Effector memory CD4-positive, alpha-beta T cell (primary cell): ENCODE measurements around the gene AGTPBP1.
A peak's percentile ranks its signal among the peaks of the same experiment; 100 is the strongest.
"Not testable (repeated sequence)": the region's sequence is repeated elsewhere in the genome, so short reads cannot be mapped to it uniquely, and the experiment has no call there.

Experiments used
- DNase-seq, 3 donors: peaks; one replicate each; pipeline ENCODE4 v3.0.0-alpha.2; 2020
- H3K27ac ChIP-seq: 2 replicates; pipeline ENCODE4 v1.7.0; 2013; ENCODE audit warnings: mild to moderate bottlenecking, low read length, moderate library complexity; ENCODE audit not compliant: insufficient read depth, poor library complexity, severe bottlenecking
- H3K27me3 ChIP-seq: replicated peaks from 2 replicates; pipeline ENCODE4 v1.7.0; 2013; ENCODE audit warnings: mild to moderate bottlenecking, low read length; ENCODE audit not compliant: insufficient read depth, control insufficient read depth, poor library complexity, severe bottlenecking
- H3K36me3 ChIP-seq: 2 replicates; pipeline ENCODE4 v1.7.0; 2013; ENCODE audit warnings: mild to moderate bottlenecking, low read length, moderate library complexity; ENCODE audit not compliant: control insufficient read depth, insufficient read depth
- H3K4me1 ChIP-seq: 2 replicates; pipeline ENCODE4 v1.7.0; 2013; ENCODE audit warnings: low read length, mild to moderate bottlenecking; ENCODE audit not compliant: control insufficient read depth, insufficient read depth, poor library complexity, severe bottlenecking
- H3K4me3 ChIP-seq: 2 replicates; pipeline ENCODE4 v1.7.0; 2013; ENCODE audit warnings: low read length, low read depth, mild to moderate bottlenecking; ENCODE audit not compliant: insufficient read depth, poor library complexity, severe bottlenecking
- H3K9me3 ChIP-seq: 2 replicates; pipeline ENCODE4 v1.7.0; 2013; ENCODE audit warnings: mild to moderate bottlenecking, low read length, moderate library complexity; ENCODE audit not compliant: control insufficient read depth

Gene AGTPBP1

DNA sequence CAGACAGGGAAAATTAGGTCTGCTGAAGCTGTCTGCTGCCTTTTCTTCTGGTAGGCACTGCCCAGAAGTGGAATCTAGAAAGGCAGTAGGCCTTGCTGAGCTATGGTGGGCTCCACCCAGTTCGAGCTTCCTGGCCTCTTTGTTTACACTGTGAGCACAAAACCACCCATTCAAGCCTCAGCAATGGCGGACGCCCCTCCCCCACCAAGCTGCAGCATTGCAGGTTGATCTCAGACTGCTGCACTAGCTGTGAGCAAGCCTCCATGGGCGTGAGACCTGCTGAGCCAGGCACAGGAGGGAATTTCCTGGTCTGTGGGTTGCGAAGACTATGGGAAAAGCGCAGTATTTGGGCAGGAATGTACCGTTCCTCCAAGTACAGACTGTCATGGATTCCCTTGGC, 18.5 kb downstream of the AGTPBP1 start:
- peak overlapping the region; percentile 32 for H3K27ac ChIP-seq

DNA sequence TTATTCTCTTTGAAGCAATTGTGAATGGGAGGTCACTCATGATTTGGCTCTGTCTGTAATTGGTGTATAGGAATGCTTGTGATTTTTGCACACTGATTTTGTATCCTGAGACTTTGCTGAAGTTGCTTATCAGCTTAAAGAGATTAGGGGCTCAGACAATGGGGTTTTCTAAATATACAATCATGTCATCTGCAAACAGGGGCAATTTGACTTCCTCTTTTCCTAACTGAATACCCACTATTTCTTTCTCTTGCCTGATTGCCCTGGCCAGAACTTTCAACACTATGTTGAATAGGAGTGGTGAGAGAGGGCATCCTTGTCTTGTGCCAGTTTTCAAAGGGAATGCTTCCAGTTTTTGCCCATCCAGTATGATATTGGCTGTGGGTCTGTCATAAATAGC, 22.3 kb downstream of the AGTPBP1 start:
- peaks cover 15% of the 10 kb centered on the region for H3K4me1 ChIP-seq
- H3K4me3 ChIP-seq, H3K9me3 ChIP-seq, H3K27me3 ChIP-seq, DNase-seq, H3K36me3 ChIP-seq, H3K27ac ChIP-seq: not testable (repeated sequence)

More for the DNA sequence above, 18.5 kb downstream of the AGTPBP1 start:
- Histone ChIP-seq H3K36me3 (no peaks in the 10 kb centered on the region), H3K4me3 (peak overlapping the region; percentile 12), H3K9me3 (no peaks in the 10 kb centered on the region), H3K27me3 (no peaks in the 10 kb centered on the region), H3K4me1 (peaks cover 15% of the 10 kb centered on the region)
- peak in 2 of 3 donors; percentile 19 to 29 for DNase-seq

DNA sequence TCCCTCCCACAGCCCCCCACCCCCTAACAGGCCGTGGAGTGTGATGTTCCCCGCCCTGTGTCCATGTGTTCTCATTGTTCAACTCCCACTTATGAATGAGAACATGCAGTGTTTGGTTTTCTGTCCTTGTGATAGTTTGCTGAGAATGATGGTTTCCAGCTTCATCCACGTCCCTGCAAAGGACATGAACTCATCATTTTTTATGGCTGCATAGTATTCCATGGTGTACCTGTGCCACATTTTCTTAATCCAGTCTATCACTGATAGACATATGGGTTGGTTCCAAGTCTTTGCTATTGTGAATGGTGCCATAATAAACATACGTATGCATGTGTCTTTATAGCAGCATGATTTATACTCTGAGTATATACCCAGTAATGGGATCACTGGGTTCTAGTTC, 23.9 kb downstream of the AGTPBP1 start:
- DNase-seq, H3K9me3 ChIP-seq, H3K36me3 ChIP-seq, H3K27me3 ChIP-seq, H3K4me3 ChIP-seq, H3K27ac ChIP-seq, H3K4me1 ChIP-seq: not testable (repeated sequence)

DNA sequence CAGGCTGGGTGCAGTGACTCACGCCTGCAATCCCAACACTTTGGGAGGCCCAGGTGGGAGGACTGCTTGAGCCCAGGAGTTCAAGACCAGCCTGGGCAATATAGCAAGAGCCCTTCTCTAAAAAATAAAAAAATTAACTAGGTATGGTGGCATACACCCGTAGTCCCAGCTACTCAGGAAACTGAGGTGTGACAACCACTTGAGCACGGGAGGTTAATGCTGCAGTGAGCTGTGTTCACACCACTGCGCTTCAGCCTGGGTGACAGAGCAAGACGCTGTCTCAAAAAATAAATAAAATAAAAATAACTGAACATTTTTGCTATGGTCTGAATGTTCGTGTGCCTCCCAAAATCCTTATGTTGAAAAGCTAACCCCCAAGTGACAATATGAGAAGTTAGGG, 24.5 kb downstream of the AGTPBP1 start:
- H3K9me3 ChIP-seq = no peaks in the 10 kb centered on the region
- no peak overlapping the region for H3K27ac ChIP-seq
- DNase-seq = no peak
- H3K4me3 ChIP-seq = no peak overlapping the region
- no peaks in the 10 kb centered on the region for H3K27me3 ChIP-seq
- H3K36me3 ChIP-seq = no peaks in the 10 kb centered on the region
- H3K4me1 ChIP-seq = no peaks in the 10 kb centered on the region

DNA sequence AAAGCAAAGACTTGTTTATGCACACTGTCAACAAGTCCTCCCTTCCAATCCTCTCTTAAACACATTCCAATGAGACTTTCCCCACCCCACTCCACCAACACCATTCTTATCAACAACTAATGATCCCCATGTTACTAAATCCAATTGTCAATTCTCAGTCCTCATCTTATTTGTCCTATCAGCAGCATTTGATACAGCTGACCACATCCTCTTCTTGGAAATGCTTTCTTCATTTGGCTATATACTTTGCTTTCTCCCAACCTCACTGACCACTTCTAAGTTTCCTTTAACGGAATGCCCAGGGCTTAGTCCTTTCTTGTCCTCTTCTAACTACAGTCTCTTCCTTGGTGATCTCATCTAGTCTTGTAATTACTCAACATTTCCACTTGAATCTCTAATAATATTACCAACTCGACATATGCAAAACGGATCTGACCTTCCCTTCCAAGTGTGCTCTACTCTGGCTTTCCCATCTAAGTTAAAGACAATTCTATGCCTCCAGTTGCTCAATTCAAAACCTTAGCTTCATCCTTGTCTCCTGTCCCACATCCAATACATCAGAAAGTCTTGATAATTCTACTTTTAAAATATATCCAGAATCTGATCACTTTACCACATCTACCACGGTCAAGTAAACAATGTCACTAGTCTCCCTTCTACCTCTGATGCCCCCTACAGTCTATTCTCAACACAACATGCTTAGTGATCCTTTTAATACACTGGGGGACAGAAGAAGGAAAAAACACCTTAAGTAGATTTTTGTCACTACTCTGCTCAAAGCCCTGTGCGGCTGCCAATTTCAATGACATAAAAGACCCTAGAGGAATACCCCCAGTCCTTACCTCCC, 25.5 kb downstream of the AGTPBP1 start:
- Histone ChIP-seq H3K4me3 (no peak overlapping the region), H3K27me3 (no peaks in the 10 kb centered on the region), H3K4me1 (no peaks in the 10 kb centered on the region), H3K36me3 (no peaks in the 10 kb centered on the region), H3K27ac (no peak overlapping the region), H3K9me3 (no peaks in the 10 kb centered on the region)
- DNase-seq = no peak

DNA sequence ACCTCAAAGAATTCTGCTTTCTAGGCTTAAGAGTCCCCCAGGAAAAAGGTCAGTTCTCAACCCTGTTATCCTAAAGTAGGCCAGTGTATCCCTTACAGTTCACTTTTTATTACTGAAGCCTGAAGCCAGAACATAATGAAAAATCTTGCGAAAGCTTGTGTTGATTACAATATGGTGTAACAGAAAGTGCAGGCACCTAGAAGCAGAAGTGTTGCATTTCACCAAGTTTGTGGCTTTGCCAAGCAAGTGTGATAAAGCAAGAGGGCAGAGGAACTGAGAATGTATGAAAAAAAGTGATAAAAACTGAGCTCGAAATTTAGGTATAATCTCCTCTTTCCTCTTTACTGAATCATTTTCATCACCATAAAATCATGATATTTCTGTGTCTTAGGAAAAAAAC, 26.2 kb downstream of the AGTPBP1 start:
- H3K27me3 ChIP-seq = no peaks in the 10 kb centered on the region
- no peak overlapping the region for H3K4me3 ChIP-seq
- H3K36me3 ChIP-seq = peaks cover 3% of the 10 kb centered on the region
- no peak for DNase-seq
- H3K9me3 ChIP-seq = no peaks in the 10 kb centered on the region
- H3K27ac ChIP-seq = no peak overlapping the region
- H3K4me1 ChIP-seq = no peaks in the 10 kb centered on the region

DNA sequence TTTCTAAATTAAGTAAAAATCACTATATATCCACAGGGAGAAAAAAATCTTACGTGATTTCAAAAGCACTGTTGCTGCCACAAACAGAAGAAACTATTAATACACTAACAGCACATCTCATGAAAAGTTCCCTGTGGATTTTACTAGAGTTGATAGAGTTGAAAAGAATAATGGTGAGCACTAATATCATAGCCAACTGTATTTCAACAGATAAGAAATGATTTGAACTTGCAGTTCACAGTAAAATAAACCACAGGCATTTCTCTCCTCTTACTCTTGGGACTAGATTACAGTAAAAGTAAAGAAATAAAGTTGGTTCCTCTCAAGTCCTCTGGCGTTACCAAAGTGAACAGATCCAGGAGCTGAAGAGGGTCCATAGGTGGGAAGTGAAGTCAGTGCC, 27.9 kb downstream of the AGTPBP1 start:
- H3K27ac ChIP-seq = no peak overlapping the region
- no peaks in the 10 kb centered on the region for H3K9me3 ChIP-seq
- H3K36me3 ChIP-seq = peaks cover 3% of the 10 kb centered on the region
- no peak for DNase-seq
- H3K27me3 ChIP-seq = no peaks in the 10 kb centered on the region
- no peaks in the 10 kb centered on the region for H3K4me1 ChIP-seq
- H3K4me3 ChIP-seq = no peak overlapping the region

DNA sequence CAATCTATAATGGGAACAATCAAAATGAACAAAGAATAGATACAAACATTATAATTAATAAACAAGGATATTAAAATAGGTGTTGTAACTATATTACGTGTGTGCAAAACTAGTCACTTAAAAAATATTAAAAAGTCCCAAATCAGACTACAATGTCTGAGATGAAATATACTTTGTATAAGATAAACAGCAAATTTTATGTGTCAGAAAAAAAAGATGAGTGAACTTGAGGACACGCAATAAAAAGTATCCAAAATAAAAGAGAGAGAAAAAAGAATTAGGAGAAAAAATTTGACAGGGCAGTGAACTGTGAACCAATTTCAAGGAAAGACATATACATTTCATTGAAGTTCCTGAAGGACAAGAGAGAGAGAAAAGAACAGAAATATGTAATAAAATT, 37.0 kb downstream of the AGTPBP1 start:
- Histone ChIP-seq H3K4me1 (no peaks in the 10 kb centered on the region), H3K4me3 (no peak overlapping the region), H3K36me3 (no peaks in the 10 kb centered on the region), H3K27me3 (no peaks in the 10 kb centered on the region), H3K27ac (no peak overlapping the region), H3K9me3 (no peaks in the 10 kb centered on the region)
- DNase-seq = no peak

DNA sequence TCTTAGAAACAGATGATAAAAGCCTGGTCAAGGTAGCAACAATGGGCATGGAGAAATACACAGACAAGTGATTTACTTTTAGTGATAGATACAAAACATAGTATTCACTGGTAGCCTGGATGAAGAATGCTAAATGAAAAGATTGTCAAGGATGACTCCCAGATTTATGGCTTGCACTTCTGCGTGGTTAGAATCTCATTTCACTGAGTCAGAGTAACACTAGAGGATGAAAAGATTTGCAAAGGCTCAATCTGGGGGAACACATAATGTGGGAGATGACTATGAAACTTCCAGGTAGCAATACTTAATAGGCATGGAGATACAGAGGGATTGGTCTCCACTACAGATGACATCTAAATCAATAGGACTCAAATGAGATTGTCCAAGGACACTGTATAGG, 38.4 kb downstream of the AGTPBP1 start:
- Histone ChIP-seq H3K27me3 (no peaks in the 10 kb centered on the region), H3K4me1 (no peaks in the 10 kb centered on the region), H3K4me3 (no peak overlapping the region), H3K9me3 (no peaks in the 10 kb centered on the region), H3K36me3 (no peaks in the 10 kb centered on the region), H3K27ac (no peak overlapping the region)
- DNase-seq = no peak

DNA sequence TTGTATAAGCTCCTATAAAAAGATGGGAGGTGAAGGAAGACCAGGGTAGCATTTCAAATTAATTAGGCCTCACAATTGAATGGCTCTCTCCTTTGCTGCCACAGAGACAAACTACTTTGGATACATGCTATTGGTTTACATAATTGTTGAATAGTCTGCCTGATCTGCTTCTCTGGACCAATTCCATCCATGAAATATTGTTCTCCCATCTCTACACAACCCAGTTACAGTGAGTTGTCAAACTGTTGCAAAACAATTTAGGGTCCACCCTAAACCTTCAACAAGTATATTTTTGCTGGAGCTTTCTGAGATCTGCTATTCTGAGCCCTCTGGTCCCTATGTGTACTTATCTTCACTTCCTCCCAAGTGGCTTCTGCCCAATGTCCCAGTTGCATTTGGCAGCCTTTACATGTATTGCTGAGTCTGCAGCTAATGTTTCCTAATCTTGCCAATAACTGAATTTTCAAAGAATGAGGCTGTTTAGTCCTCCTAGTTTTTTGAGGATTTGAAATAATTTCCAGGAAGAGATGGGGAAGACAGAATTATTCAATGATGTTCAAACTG, 38.9 kb downstream of the AGTPBP1 start:
- H3K4me1 ChIP-seq = no peaks in the 10 kb centered on the region
- no peaks in the 10 kb centered on the region for H3K36me3 ChIP-seq

More for the DNA sequence above, 38.9 kb downstream of the AGTPBP1 start:
- no peak for DNase-seq
- Histone ChIP-seq H3K27ac (no peak overlapping the region), H3K27me3 (no peaks in the 10 kb centered on the region), H3K4me3 (no peak overlapping the region), H3K9me3 (no peaks in the 10 kb centered on the region)
